ENCODE measurements around the gene DNER.

DNA sequence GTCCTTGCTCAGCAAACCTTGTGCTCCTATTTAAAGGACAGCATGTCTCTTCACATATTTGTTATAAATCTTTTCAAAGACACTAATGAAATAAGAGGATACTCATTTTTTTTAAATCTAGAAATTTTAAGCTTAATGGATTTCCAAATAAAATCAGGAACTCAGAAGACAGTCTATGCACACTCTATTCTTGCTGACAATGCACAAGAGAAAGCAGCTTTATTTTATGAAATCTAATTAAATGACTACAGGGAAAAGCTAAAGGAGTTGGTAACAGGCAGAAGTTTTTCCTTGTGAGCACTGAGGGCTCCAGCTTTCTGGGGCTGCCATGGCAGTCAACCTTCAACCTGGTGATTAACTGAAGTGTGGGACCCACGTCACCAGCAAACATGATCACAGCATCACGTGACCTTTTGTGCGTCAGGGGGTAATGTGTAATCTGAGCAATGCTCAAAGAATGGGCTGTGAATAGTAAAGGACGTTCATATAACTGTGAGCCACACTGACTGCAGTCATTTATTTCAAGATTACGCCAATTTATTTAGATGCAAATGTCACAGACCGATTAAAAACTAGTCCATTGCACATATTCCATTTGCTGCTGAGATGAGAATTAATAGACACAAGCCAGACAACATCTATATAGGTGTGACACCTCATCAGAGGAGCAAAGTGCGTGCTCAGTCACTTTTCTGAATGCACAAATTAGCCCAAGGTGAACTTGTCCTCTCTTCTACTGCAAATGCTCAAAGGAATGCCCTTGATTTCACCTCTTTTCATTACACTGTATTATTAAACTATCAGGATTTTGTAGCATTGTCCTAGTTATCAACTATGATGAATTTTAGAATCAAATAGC lies 11.6 kb upstream of the DNER start:
- TF ChIP-seq, protein P1, sequence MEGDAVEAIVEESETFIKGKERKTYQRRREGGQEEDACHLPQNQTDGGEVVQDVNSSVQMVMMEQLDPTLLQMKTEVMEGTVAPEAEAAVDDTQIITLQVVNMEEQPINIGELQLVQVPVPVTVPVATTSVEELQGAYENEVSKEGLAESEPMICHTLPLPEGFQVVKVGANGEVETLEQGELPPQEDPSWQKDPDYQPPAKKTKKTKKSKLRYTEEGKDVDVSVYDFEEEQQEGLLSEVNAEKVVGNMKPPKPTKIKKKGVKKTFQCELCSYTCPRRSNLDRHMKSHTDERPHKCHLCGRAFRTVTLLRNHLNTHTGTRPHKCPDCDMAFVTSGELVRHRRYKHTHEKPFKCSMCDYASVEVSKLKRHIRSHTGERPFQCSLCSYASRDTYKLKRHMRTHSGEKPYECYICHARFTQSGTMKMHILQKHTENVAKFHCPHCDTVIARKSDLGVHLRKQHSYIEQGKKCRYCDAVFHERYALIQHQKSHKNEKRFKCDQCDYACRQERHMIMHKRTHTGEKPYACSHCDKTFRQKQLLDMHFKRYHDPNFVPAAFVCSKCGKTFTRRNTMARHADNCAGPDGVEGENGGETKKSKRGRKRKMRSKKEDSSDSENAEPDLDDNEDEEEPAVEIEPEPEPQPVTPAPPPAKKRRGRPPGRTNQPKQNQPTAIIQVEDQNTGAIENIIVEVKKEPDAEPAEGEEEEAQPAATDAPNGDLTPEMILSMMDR (IDR thresholded peaks at IDR 0.05) = no peak
- no peak for TF ChIP-seq EP300 (IDR thresholded peaks at IDR 0.05)
